Measurements from ENCODE around the gene HIGD2A.

Gene HIGD2A

GRCh38 chr5:176427971-176428370 is 39.4 kb downstream of the HIGD2A start:
- TF ChIP-seq CTCF (conservative IDR thresholded peaks at IDR 0.05; ENCODE audit: low read depth) = no peak
- no peak for DNase-seq (ENCODE audit: low spot score)
- CTCF ChIA-PET = interaction anchor here (0.6 kb wide), 1 partner anchor 145 kb away, joined by 3 read pairs; no protein-coding TSS in a partner anchor
- POLR2A ChIA-PET (ENCODE audit: low non-redundant PET) = no interaction called here
- H3K27ac ChIP-seq = no peak overlapping the region

- TF ChIP-seq CTCF (conservative IDR thresholded peaks at IDR 0.05; ENCODE audit: low read depth) = no peak
- H3K27ac ChIP-seq = no peak overlapping the region
- POLR2A ChIA-PET (ENCODE audit: low non-redundant PET) = no interaction called here
- DNase-seq (ENCODE audit: low spot score) = no peak
- CTCF ChIA-PET = interaction anchor here (0.5 to 1.6 kb wide), 2 partner anchors 18 to 217 kb away, joined by 3 to 5 read pairs; partner anchors contain the start of genes FAF2 and TSPAN17
Observed at GRCh38 chr5:176429972-176430371, 41.4 kb downstream of the HIGD2A start.

GRCh38 chr5:176432707-176433106 is 44.2 kb downstream of the HIGD2A start:
- no peak overlapping the region for H3K27ac ChIP-seq
- no peak for DNase-seq (ENCODE audit: low spot score)
- ChIA-PET POLR2A (ENCODE audit: low non-redundant PET) (no interaction called here), CTCF (no interaction called here)
- TF ChIP-seq CTCF (conservative IDR thresholded peaks at IDR 0.05; ENCODE audit: low read depth) = no peak

GRCh38 chr5:176436656-176437055 is 48.1 kb downstream of the HIGD2A start:
- no peak for DNase-seq (ENCODE audit: low spot score)
- TF ChIP-seq CTCF (conservative IDR thresholded peaks at IDR 0.05; ENCODE audit: low read depth) = no peak
- ChIA-PET POLR2A (ENCODE audit: low non-redundant PET) (no interaction called here), CTCF (no interaction called here)
- no peak overlapping the region for H3K27ac ChIP-seq

- no peak for TF ChIP-seq CTCF (conservative IDR thresholded peaks at IDR 0.05; ENCODE audit: low read depth)
- POLR2A ChIA-PET (ENCODE audit: low non-redundant PET) = no interaction called here
- no peak overlapping the region for H3K27ac ChIP-seq
- CTCF ChIA-PET = interaction anchor here (0.6 to 1.1 kb wide), 3 partner anchors 9 to 78 kb away, joined by 3 to 4 read pairs (median 4); partner anchors contain the start of gene FAF2
- no peak for DNase-seq (ENCODE audit: low spot score)
Observed at GRCh38 chr5:176438959-176439757, 50.6 kb downstream of the HIGD2A start.

All from RWPE1 (cell line).